Caco-2 (cell line): ENCODE measurements around the gene CDH6. TPM values are rescaled to one million over a fixed set of nuclear protein-coding genes. Genes with fewer than 3 reads are reported as not detected.

Experiments
- BruUV-seq: library from RNA; stranded (reverse); fragments of 400-500 nt; replicated peaks from 2 replicates; lab custom pipeline; 2021; lab: Mats Ljungman, UMichigan
- CTCF ChIA-PET: fragments of 300-600 bp; sonication (Branson Sonifier 250); formaldehyde crosslinking; loops from one replicate; lab custom pipeline; 2022; ENCODE audit warnings: antibody characterized with exemption; lab: Charles Lee
- POLR2A ChIA-PET: fragments of 300-600 bp; sonication (Branson Sonifier 250); formaldehyde crosslinking; loops from one replicate; lab custom pipeline; 2022; ENCODE audit warnings: antibody characterized with exemption; lab: Charles Lee
- DNase-seq, 2 experiments: peaks; one replicate each; pipeline versions ENCODE4 v3.0.0 to v3.0.0-alpha.2; 2020 to 2022
- H3K27me3 ChIP-seq: replicated peaks from 2 replicates; pipeline ENCODE4 v1.6.0; 2011; ENCODE audit warnings: low read length; ENCODE audit not compliant: control insufficient read depth, insufficient read depth
- H3K36me3 ChIP-seq: 2 replicates; pipeline ENCODE4 v1.5.1; 2011; ENCODE audit warnings: low read length; ENCODE audit not compliant: control insufficient read depth, insufficient read depth
- H3K4me1 ChIP-seq: fragments of 250-450 bp; sonication (Bioruptor Pico); 2 replicates; pipeline ENCODE4 v1.5.1; 2020; ENCODE audit warnings: mild to moderate bottlenecking
- H3K4me3 ChIP-seq: 2 replicates; pipeline ENCODE4 v1.5.1; 2011; ENCODE audit warnings: low read depth, mild to moderate bottlenecking, control low read depth, low read length
- H3K9me3 ChIP-seq: fragments of 250-450 bp; sonication (Bioruptor Pico); 2 replicates; pipeline ENCODE4 v1.5.1; 2020; ENCODE audit warnings: mild to moderate bottlenecking, moderate library complexity
- H3K27ac Mint-ChIP-seq: one replicate; pipeline ENCODE4 v1.8.0; 2022; ENCODE audit warnings: mixed read lengths; ENCODE audit not compliant: unreplicated experiment
- H3K27me3 Mint-ChIP-seq: one replicate; pipeline ENCODE4 v1.8.0; 2022; ENCODE audit warnings: mixed read lengths; ENCODE audit not compliant: insufficient read depth, unreplicated experiment
- H3K36me3 Mint-ChIP-seq: one replicate; pipeline ENCODE4 v1.8.0; 2022; ENCODE audit warnings: mild to moderate bottlenecking, mixed read lengths; ENCODE audit not compliant: insufficient read depth, unreplicated experiment
- H3K4me1 Mint-ChIP-seq: one replicate; pipeline ENCODE4 v1.8.0; 2022; ENCODE audit warnings: low read depth, mixed read lengths; ENCODE audit not compliant: unreplicated experiment
- H3K4me3 Mint-ChIP-seq: one replicate; pipeline ENCODE4 v1.8.0; 2022; ENCODE audit warnings: mild to moderate bottlenecking, moderate library complexity, mixed read lengths; ENCODE audit not compliant: unreplicated experiment
- H3K9me3 Mint-ChIP-seq: one replicate; pipeline ENCODE4 v1.8.0; 2022; ENCODE audit warnings: mixed read lengths; ENCODE audit not compliant: unreplicated experiment
- intact Hi-C: fragments of 100-400 bp; cut with micrococcal nuclease; formaldehyde crosslinking; loops from one replicate; pipeline ENCODE4 v1.10.0; 2022; ENCODE audit not compliant: unreplicated experiment
- total RNA-seq: library from RNA; stranded (reverse); gene quantifications from 2 replicates; pipeline ENCODE4 v1.2.3, GENCODE V29; 2022
- TF ChIP-seq, protein P1 (sequence below), 2 experiments: fragments of 200-600 bp in 1 of 2; IDR thresholded peaks; 1 replicate in 1 of 2; 2 replicates in 1 of 2; pipeline versions ENCODE4 v1.5.1 to v1.8.0; 2011 to 2022; ENCODE audit warnings: antibody characterized with exemption in 1 of 2, control low read depth in 1 of 2, inconsistent platforms in 1 of 2, low read depth in 1 of 2, low read length in 1 of 2, mild to moderate bottlenecking in 1 of 2, moderate library complexity in 1 of 2; ENCODE audit not compliant: insufficient read depth in 1 of 2, severe bottlenecking in 1 of 2, unreplicated experiment in 1 of 2

The CDH6 gene
- total RNA-seq, 1 experiment from 2014 or later: 18.0 TPM

DNA sequence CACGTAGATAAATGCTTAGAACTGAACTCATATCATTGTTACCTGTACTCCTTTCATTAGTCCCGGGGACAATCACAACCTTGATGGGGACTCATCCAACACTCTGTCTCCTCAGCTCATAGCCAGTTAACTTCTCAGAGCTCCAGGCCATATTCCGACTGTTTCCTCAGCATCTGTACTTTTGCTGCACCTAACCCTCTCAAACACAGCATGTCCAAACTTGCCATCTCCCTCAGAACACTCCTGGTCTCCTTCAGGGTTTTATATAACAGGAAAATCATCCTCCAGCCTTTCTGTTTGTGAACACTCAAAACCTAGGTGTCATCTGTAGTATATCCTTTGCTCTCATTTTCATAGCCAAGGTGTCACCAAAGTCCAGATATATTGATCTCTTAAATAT lies 150.5 kb downstream of the CDH6 start:
- no peaks in the 10 kb centered on the region for H3K4me1 Mint-ChIP-seq
- Histone ChIP-seq H3K4me3 (no peak overlapping the region), H3K27me3 (no peaks in the 10 kb centered on the region), H3K9me3 (no peaks in the 10 kb centered on the region), H3K4me1 (no peaks in the 10 kb centered on the region), H3K36me3 (no peaks in the 10 kb centered on the region)
- no peaks in the 10 kb centered on the region for H3K36me3 Mint-ChIP-seq
- ChIA-PET CTCF (no interaction called here), POLR2A (no interaction called here)
- TF ChIP-seq, protein P1, sequence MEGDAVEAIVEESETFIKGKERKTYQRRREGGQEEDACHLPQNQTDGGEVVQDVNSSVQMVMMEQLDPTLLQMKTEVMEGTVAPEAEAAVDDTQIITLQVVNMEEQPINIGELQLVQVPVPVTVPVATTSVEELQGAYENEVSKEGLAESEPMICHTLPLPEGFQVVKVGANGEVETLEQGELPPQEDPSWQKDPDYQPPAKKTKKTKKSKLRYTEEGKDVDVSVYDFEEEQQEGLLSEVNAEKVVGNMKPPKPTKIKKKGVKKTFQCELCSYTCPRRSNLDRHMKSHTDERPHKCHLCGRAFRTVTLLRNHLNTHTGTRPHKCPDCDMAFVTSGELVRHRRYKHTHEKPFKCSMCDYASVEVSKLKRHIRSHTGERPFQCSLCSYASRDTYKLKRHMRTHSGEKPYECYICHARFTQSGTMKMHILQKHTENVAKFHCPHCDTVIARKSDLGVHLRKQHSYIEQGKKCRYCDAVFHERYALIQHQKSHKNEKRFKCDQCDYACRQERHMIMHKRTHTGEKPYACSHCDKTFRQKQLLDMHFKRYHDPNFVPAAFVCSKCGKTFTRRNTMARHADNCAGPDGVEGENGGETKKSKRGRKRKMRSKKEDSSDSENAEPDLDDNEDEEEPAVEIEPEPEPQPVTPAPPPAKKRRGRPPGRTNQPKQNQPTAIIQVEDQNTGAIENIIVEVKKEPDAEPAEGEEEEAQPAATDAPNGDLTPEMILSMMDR (IDR thresholded peaks at IDR 0.05; ENCODE audit: insufficient read depth in 1 of 2, low read depth in 1 of 2, low read length in 1 of 2, severe bottlenecking in 1 of 2, unreplicated experiment in 1 of 2): no peak
- H3K9me3 Mint-ChIP-seq: no peaks in the 10 kb centered on the region
- no peak for DNase-seq
- H3K4me3 Mint-ChIP-seq: no peak overlapping the region
- no peak overlapping the region for H3K27ac Mint-ChIP-seq
- intact Hi-C loops: no loop called here
- no TSS peak for BruUV-seq
- H3K27me3 Mint-ChIP-seq: peaks cover 4% of the 10 kb centered on the region

DNA sequence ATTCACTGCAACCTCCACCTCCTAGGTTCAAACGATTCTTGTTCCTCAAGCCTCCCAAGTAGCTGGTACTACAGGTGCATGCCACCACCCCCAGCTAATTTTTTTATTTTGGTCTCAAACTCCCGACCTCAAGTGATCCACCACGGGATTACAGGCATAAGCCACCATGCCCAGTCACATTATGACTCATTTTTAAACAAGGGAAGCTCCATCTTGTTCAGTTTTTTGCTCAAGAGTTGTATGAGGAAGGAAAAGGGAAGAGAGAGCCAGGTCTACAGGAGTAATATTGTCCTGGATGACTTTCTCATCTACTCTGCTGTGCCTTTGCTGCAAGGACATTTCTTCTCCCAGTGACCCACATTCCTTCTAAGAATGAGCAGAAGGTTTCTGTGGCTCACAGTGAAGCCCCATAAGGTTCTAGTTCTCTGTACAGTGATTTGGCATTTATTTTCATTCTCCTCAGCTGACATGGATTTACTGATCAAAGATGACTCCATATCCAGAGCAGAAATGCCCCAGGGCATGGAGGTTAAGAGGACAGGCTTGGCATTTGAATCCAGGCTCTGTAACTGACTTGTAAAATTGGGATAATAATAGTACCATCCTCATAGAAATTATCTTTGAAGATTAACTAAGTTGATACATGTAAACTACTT lies 153.5 kb downstream of the CDH6 start:
- no TSS peak for BruUV-seq
- H3K9me3 ChIP-seq: no peaks in the 10 kb centered on the region
- no peaks in the 10 kb centered on the region for H3K9me3 Mint-ChIP-seq
- intact Hi-C loops: no loop called here
- no peak overlapping the region for H3K27ac Mint-ChIP-seq
- H3K36me3 ChIP-seq: no peaks in the 10 kb centered on the region
- no peak overlapping the region for H3K4me3 Mint-ChIP-seq
- ChIA-PET POLR2A (no interaction called here), CTCF (no interaction called here)
- H3K27me3 ChIP-seq: no peaks in the 10 kb centered on the region
- TF ChIP-seq, protein P1 (IDR thresholded peaks at IDR 0.05; ENCODE audit: insufficient read depth in 1 of 2, low read depth in 1 of 2, low read length in 1 of 2, severe bottlenecking in 1 of 2, unreplicated experiment in 1 of 2): no peak
- H3K4me1 ChIP-seq: no peaks in the 10 kb centered on the region
- peaks cover 5% of the 10 kb centered on the region for H3K27me3 Mint-ChIP-seq
- no peak for DNase-seq
- no peaks in the 10 kb centered on the region for H3K4me1 Mint-ChIP-seq
- H3K4me3 ChIP-seq: no peak overlapping the region
- H3K36me3 Mint-ChIP-seq: peaks cover 5% of the 10 kb centered on the region

DNA sequence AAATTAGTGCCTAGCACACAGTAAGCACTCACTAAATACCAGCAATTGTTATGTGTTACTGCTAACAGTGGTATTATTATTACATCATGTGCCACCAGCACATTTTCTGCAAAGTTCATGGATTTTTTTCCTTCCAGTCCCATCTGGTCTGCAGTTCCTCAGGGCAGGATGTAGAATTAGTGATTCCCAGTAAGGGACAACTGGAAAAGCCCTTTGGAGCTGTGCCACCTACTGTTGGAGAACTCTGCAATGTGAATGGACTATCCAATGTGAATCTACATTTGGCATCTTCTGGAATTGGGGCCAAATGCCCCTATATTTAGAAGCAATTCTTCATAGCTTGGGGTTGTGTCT lies 154.0 kb downstream of the CDH6 start:
- Mint-ChIP-seq H3K27me3 (peaks cover 8% of the 10 kb centered on the region), H3K27ac (no peak overlapping the region), H3K36me3 (peaks cover 5% of the 10 kb centered on the region), H3K9me3 (no peaks in the 10 kb centered on the region), H3K4me3 (no peak overlapping the region), H3K4me1 (no peaks in the 10 kb centered on the region)
- ChIA-PET CTCF (no interaction called here), POLR2A (no interaction called here)
- TF ChIP-seq, protein P1 (IDR thresholded peaks at IDR 0.05; ENCODE audit: insufficient read depth in 1 of 2, low read depth in 1 of 2, low read length in 1 of 2, severe bottlenecking in 1 of 2, unreplicated experiment in 1 of 2): no peak
- BruUV-seq: no TSS peak
- no peaks in the 10 kb centered on the region for H3K27me3 ChIP-seq
- DNase-seq: no peak
- no peaks in the 10 kb centered on the region for H3K9me3 ChIP-seq
- H3K36me3 ChIP-seq: no peaks in the 10 kb centered on the region
- H3K4me3 ChIP-seq: no peak overlapping the region
- H3K4me1 ChIP-seq: no peaks in the 10 kb centered on the region
- intact Hi-C loops: no loop called here
